GM12892 (cell line): Measurements from ENCODE around the gene TRRAP. TPM values are rescaled to one million over a fixed set of nuclear protein-coding genes. Genes with fewer than 3 reads are reported as not detected.
"Not testable (repeated sequence)": the region's sequence is repeated elsewhere in the genome, so short reads cannot be mapped to it uniquely, and the experiment has no call there.

Experiments
- DNase-seq: peaks from one replicate; pipeline ENCODE4 v3.0.0; 2011; ENCODE audit not compliant: insufficient read length
- FAIRE-seq: peaks from 2 replicates; lab custom pipeline; 2011; peaks lifted over from hg19 to GRCh38; lab: Jason Lieb, UNC
- POLR2A ChIP-seq: IDR thresholded peaks from 2 replicates; pipeline ENCODE4 v1.6.1; 2011; ENCODE audit warnings: low read depth, low read length, control low read depth
- POLR2AphosphoS5 ChIP-seq: IDR thresholded peaks from 2 replicates; pipeline ENCODE4 v1.6.1; 2011; ENCODE audit warnings: low read depth, low read length, control low read depth
- TAF1 ChIP-seq: IDR thresholded peaks from 2 replicates; pipeline ENCODE4 v1.6.1; 2011; ENCODE audit warnings: low read depth, mild to moderate bottlenecking, control low read depth, low read length, borderline replicate concordance
- polyA plus RNA-seq: library from polyadenylated mRNA; unstranded; fragments of >200 nt; gene quantifications from one replicate; pipeline ENCODE4 v1.2.1, GENCODE V29; 2012; ENCODE audit warnings: missing spikeins, inconsistent platforms; ENCODE audit not compliant: missing spikeins

Gene TRRAP
- polyA plus RNA-seq: 14.8 TPM

DNA sequence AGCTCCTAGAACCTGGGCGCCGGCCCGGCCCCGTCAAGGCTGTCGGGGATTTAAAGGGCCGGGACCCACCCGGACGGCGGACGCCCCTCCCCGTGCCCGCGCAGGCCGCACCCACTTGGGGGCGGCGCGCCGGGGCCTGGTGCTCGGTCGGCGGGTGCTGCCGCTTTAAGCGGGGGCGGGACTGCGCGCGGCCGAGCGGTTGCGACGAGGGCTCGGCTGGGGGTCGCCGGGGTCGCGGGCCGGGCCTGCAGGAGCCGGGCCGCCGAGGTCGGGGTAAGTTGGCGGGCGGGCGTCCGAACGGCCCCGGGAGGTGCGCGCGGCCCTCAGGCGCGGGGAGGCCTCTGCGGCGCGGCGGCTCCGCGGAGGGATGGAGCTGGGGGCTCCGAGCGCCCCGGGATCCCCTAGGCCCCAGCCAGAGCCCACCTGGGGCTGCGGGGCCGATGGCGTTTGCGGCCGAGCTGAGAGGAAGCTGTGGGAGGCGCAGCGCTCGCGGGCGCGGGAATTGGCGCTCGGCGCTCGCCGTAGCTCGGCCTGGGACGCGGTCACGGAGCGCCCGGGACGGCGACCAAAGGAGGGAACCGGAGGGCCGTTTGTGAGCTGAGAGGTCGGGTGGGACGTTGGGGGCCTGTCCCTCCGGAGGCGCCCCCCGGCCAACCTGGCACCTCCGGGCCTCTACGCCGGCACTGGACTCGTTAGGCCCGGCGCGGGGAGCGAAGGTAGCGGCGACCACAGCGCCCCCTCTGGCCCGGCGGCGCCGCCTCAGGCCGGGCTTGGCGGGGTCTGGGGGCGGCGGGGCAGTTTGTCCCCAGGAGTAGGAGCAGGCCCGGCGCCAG lies at the start of gene TRRAP:
Gene TRRAP (plus strand): TSS at position 168 of the 833 bp plus-strand sequence. CDS start 2,619 bp downstream, outside the sequence.
- FAIRE-seq (peak; percentile 92), DNase-seq (peak; percentile 76)

DNA sequence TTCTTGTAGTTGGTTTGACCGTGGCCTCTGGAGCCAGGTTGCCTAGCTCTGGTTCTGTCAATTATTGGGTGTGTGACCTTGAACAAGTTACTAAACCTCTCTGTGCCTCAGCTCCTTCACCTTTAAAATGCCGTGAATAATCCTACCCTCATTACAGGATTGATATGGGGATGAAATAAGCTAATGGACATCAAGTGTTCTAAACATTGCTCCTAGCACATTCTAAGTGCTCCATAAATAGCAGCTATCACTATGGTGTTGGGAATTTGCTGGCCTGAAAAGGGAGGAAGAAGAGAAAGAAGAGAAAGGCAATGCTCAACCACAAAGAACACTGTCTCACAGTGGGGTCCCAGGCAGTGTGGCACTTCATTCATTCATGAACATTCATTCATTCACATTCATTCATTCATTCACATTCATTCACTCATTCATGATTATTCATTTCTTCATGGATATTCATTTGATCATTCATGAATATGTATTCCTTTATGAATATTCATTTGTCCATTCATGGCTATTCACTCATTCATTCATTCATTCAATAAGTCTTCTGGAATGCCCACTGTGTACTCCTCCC lies 47.3 kb upstream of the TRRAP start:
- DNase-seq (no peak), FAIRE-seq (no peak)
- TF ChIP-seq TAF1 (no peak), POLR2A (no peak), POLR2AphosphoS5 (no peak)

More for the DNA sequence above, at the start of gene TRRAP:
- no peak for TF ChIP-seq TAF1
- no peak for TF ChIP-seq POLR2AphosphoS5
- TF ChIP-seq POLR2A: peak; percentile 72; the same call in 1 of the 2 replicates

DNA sequence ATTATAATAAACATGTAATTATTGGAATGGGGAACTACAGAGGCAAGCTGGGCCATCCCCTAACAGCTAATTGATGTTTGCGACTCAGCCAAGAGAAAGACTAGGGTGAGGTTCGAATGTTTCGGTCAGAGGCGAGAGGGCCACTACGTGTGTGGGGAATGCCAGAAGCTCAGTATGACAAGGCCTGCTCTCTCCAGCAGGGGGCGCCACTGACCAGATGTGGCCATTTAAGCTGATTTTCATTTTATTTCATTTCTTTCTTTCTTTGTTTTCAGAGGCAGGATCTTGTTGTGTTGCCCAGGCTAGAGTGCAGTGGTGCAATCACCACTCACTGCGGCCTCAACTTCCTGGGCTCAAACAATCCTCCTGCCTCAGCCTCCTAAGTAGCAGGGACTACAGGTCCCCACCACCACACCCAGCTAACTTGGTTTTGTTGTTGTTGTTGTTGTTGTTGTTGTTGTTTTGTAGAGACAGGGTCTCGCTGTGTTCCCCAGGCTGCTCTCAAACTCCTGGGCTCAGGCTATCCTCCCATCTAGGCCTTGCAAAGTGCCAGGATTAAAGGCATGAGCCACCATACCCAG lies 46.6 kb upstream of the TRRAP start:
- TF ChIP-seq TAF1 (no peak), POLR2AphosphoS5 (no peak)
- peak; percentile 5 for FAIRE-seq
- no peak for DNase-seq

DNA sequence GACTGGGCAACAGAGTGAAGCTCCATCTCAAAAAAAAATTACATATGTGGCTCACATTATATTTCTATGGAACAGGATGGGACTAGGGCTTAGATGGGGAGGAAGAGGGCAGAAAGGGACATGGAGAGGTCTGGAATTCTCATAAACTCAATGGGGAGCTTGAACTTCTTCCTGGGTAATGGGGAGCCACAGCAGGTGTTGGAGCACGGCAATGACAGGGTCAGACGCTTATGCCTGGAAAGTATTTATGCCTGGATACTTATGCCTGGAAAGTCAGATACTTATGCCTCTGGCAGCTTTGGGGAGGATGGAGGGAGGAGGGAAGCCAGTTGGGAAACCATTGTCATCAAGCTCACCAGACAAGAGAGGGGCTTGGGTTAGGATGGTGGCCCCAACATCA lies 45.3 kb upstream of the TRRAP start:
- no peak for FAIRE-seq
- no peak for DNase-seq
- no peak for TF ChIP-seq TAF1

DNA sequence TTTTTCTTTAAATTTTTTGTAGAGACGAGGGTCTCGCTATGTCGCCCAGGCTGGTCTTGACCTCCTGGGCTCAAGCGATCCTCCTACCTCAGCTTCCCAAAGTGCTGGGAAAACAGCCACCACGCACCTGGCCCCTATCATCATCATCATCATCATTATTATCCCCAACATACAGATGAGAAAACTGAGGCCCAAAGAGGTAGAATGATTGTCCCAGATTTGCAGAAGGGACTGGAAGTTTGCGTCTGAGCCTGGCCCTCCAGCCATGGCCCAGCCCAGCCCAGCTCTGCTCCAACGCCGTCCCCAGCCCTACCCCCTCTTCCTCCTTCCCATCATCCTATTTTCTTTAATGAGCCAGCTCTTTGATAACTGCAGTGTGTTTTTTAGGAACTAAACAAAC lies 43.4 kb upstream of the TRRAP start:
- FAIRE-seq: no peak

DNA sequence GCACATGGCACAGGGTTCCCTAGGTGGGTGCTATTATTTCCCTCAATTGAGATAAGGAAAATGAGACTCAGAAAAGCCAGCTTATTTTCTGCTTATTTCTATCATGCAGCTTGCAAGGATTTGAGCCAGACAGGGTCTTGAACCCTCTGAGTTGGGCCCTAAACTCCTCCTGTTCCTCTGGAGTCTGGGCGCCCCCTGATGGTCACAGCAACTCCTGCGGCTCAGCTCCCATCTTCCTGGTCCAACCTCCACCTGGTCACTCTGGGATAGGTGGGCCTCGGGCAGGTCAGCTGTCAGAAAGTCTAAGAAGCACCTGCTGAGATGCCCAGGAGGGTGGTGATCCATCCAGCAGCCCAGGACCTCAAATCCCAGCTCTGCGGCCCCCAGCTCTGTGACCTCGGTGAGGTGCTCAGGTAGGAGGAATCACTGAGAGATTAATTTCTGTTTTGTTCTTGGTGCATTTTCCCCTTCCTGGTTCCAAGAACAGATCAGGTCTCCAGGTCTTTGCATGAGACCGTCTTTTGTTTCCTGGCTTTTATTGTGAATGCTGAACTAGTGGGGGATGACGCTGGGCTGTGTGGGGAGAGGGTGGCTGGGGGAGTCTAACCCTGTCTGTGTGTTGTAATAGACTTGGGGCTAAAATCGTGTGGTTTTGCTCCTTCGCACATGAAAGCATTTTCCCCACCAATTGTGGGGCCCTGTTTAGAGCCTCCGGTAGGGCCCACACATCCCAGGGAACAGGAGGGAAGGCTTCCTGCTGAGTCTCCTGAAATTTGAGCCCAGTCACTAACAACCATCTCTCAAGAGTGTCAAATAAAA lies 41.3 kb upstream of the TRRAP start:
- FAIRE-seq (no peak), DNase-seq (no peak)
- TF ChIP-seq TAF1: no peak
- no peak for TF ChIP-seq POLR2A
- TF ChIP-seq POLR2AphosphoS5: no peak

More for the DNA sequence above, 43.4 kb upstream of the TRRAP start:
- no peak for DNase-seq
- TF ChIP-seq POLR2AphosphoS5 (no peak), POLR2A (no peak), TAF1 (no peak)

DNA sequence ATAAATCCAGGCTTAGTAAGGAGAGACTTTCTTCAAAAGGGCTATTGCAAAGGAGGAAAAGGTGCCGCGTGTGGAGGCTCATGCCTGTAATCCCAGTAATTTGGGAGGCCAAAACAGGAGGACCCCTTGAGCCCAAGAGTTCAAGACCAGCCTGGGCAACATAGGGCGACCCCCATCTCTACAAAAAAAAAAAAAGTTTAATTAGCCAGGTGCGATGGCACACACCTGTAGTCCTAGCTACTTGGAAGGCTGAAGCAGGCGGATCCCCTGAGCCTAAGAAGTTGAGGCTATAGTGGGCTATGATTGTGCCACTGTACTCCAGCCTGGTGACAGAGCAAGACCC lies 40.7 kb upstream of the TRRAP start:
- TF ChIP-seq POLR2AphosphoS5: no peak
- TF ChIP-seq POLR2A: no peak
- no peak for TF ChIP-seq TAF1
- FAIRE-seq: no peak
- no peak for DNase-seq

DNA sequence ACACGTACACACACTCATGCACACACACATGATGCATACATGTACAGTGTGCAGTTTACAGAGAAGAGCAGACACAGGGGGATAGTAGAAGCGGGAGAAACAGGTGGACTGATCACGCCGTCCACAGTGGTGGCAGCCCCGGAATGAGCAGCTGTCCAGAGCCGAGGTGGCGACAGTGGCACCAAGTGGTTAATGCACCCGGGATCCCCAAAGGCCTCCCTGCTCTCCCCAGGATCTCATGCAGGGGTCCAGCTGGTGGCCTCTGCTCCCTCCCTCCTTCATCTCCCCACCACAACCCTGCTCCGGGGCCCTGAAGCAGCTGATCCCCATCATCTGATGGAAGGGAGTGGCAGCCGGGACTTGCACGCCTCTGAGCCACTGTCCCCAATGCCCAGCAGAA lies 38.2 kb upstream of the TRRAP start:
- TF ChIP-seq TAF1 (no peak), POLR2AphosphoS5 (no peak), POLR2A (no peak)
- DNase-seq: no peak
- FAIRE-seq: no peak

DNA sequence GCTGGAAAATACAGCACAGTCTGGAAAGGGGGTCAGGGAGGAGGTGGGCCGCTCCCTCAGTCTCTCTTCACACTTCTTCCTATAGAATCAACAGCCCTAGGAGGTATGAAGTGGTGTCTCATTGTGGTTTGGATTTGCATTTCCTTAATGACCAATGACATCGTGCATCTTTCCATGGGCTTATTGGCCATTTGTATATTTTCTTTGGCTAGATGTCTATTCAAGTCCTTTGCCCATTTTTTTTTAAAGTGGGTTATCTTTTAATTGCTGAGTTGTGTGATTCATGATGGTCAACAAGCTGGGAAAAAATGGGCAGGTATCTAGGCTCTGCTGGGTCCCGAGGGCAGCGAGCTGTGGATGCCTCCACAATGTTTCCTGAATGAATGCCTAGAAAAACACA lies 37.6 kb upstream of the TRRAP start:
- DNase-seq: no peak
- TF ChIP-seq POLR2A (no peak), POLR2AphosphoS5 (no peak), TAF1 (no peak)
- no peak for FAIRE-seq

DNA sequence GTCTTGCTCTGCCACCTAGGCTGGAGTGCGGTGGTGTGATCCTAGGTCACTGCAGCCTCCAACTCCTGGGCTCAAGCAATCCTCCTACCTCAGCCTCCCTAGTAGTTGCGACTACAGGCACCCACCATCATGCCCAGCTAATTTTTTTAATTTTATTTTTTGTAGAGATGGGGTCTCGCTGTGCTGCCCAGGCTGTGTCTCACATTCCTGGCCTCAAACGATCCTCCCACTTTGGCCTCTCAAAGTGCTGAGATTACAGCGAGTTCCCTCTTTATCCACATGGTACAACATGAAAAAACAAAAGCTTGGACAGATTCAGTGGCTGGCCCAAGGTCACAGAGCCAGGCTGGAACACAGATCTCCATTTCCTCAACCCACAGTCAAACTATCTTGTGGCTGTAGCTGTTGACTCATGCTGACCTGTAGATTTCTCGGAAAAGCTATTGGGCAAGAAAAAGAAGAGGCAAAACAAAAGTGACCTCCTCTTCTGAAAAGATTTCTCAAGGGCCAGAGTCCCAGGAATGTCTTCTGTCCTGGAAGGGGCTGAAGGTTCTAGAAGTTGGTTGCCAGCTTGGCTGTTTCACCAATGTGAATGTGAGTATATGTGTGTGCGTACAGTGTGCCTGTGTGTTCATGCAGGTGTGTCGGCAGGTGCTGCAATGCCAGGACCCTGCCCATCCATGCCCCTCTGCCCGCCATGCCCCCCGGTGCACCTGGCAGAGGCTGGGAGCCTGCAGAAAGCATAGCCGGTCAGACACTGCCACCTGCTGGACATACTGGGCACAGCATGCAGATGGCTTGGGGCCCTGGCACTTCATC lies 36.9 kb upstream of the TRRAP start:
- DNase-seq: peak; percentile 54

DNA sequence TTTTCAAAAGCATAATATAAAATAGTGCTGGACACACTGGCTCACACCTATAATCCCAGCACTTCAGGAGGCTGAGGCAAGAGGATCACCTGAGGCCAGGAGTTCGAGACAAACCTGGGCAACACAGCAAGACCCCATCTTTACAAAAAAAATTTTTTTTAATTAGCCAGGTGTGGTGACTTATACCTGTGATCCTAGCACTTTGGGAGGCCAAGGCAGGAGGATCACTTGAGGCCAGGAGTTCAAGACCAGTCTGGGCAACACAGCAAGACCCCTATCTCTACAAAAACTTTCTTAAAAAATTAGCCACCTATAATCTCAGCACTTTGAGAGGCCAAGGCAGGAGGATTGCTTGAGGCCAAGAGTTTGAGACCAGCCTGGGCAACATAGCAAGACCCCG lies 35.8 kb upstream of the TRRAP start:
- DNase-seq, FAIRE-seq: not testable (repeated sequence)

More for the DNA sequence above, 36.9 kb upstream of the TRRAP start:
- TF ChIP-seq TAF1: no peak
- no peak for TF ChIP-seq POLR2A
- TF ChIP-seq POLR2AphosphoS5: no peak
- peak; percentile 88 for FAIRE-seq
